Karpas-422 (cell line): ENCODE measurements around the gene PGLYRP2. TPM values are rescaled to one million over a fixed set of nuclear protein-coding genes. Genes with fewer than 3 reads are reported as not detected.

Source experiments
- DNase-seq: peaks from one replicate; pipeline ENCODE4 v3.0.0-alpha.2; 2015
- H2AFZ ChIP-seq: fragments of 200-600 bp; sonication (generic); 2 replicates; pipeline ENCODE4 v1.6.1; 2014; ENCODE audit warnings: antibody characterized with exemption, low read length, mixed read lengths
- H3K27ac ChIP-seq: fragments of 200-600 bp; sonication (generic); 2 replicates; pipeline ENCODE4 v1.5.1; 2014; ENCODE audit warnings: mild to moderate bottlenecking, low read length, moderate library complexity
- H3K27me3 ChIP-seq: fragments of 200-600 bp; sonication (generic); 2 replicates; pipeline ENCODE4 v1.6.1; 2014; ENCODE audit warnings: low read length, mixed read lengths
- H3K36me3 ChIP-seq: fragments of 200-600 bp; sonication (generic); 2 replicates; pipeline ENCODE4 v1.6.1; 2014; ENCODE audit warnings: low read length, mixed read lengths; ENCODE audit not compliant: insufficient read depth
- H3K4me1 ChIP-seq: fragments of 200-600 bp; sonication (generic); 2 replicates; pipeline ENCODE4 v1.6.1; 2014; ENCODE audit warnings: mild to moderate bottlenecking, low read length, mixed read lengths
- H3K4me2 ChIP-seq: fragments of 200-600 bp; sonication (generic); 2 replicates; pipeline ENCODE4 v1.6.1; 2014; ENCODE audit warnings: low read length, low read depth, mild to moderate bottlenecking; ENCODE audit not compliant: poor library complexity, severe bottlenecking
- H3K4me3 ChIP-seq: fragments of 200-600 bp; sonication (generic); 2 replicates; pipeline ENCODE4 v1.5.1; 2014; ENCODE audit warnings: mild to moderate bottlenecking, antibody characterized with exemption, low read length, mixed read lengths
- H3K79me2 ChIP-seq: fragments of 200-600 bp; sonication (generic); 2 replicates; pipeline ENCODE4 v1.6.1; 2014; ENCODE audit warnings: mild to moderate bottlenecking, low read length, mixed read lengths
- H3K9ac ChIP-seq: fragments of 200-600 bp; sonication (generic); 2 replicates; pipeline ENCODE4 v1.6.0; 2014; ENCODE audit warnings: low read length
- H3K9me2 ChIP-seq: fragments of 200-600 bp; sonication (generic), shearing (Covaris generic); replicated peaks from 2 replicates; pipeline ENCODE4 v1.6.0; 2014; ENCODE audit warnings: mild to moderate bottlenecking, low read length, moderate library complexity; ENCODE audit not compliant: insufficient read depth
- H3K9me3 ChIP-seq: fragments of 300-700, 200-600 bp; sonication (generic); 2 replicates; pipeline ENCODE4 v1.6.1; 2014; ENCODE audit warnings: low read length, mixed read lengths
- H4K20me1 ChIP-seq: fragments of 200-600 bp; sonication (generic); 2 replicates; pipeline ENCODE4 v1.6.1; 2014; ENCODE audit warnings: mild to moderate bottlenecking, antibody characterized with exemption, low read length, low read depth; ENCODE audit not compliant: insufficient read depth
- total RNA-seq: library from RNA; depleted of rRNA; stranded (reverse); fragments of >200 nt; shearing (Covaris generic); gene quantifications from 2 replicates; pipeline ENCODE4 v1.2.3, GENCODE V29; 2014; ENCODE audit warnings: low replicate concordance

The PGLYRP2 gene
- total RNA-seq, 1 experiment from 2014 or later: not detected

- Histone ChIP-seq H3K27ac (no peak overlapping the region), H3K79me2 (no peaks in the 10 kb centered on the region), H3K4me1 (no peaks in the 10 kb centered on the region), H3K36me3 (no peaks in the 10 kb centered on the region), H4K20me1 (0 out of 2 replicates have a peak, but pooled peaks cover 5% of the 10 kb centered on the region), H3K4me3 (no peak overlapping the region), H3K9me3 (no peaks in the 10 kb centered on the region), H3K9me2 (no peaks in the 10 kb centered on the region), H2AFZ (no peak overlapping the region), H3K4me2 (no peak overlapping the region), H3K27me3 (no peaks in the 10 kb centered on the region), H3K9ac (no peak overlapping the region)
- no peak for DNase-seq
Measured at GRCh38 chr19:15443325-15443724, 36.0 kb downstream of the PGLYRP2 start.

GRCh38 chr19:15442142-15442920 is 37.0 kb downstream of the PGLYRP2 start:
- Histone ChIP-seq H3K27ac (no peak overlapping the region), H3K4me3 (no peak overlapping the region), H3K36me3 (no peaks in the 10 kb centered on the region), H3K27me3 (no peaks in the 10 kb centered on the region), H3K9me3 (no peaks in the 10 kb centered on the region), H2AFZ (no peak overlapping the region), H3K4me2 (no peak overlapping the region), H4K20me1 (0 out of 2 replicates have a peak, but pooled peaks cover 5% of the 10 kb centered on the region), H3K9me2 (no peaks in the 10 kb centered on the region), H3K4me1 (no peaks in the 10 kb centered on the region), H3K79me2 (no peaks in the 10 kb centered on the region), H3K9ac (no peak overlapping the region)
- DNase-seq: no peak

GRCh38 chr19:15441317-15441716 is 38.0 kb downstream of the PGLYRP2 start:
- Histone ChIP-seq H3K9ac (no peak overlapping the region), H2AFZ (no peak overlapping the region), H4K20me1 (no peaks in the 10 kb centered on the region), H3K79me2 (no peaks in the 10 kb centered on the region), H3K27me3 (no peaks in the 10 kb centered on the region), H3K4me2 (no peak overlapping the region), H3K4me3 (no peak overlapping the region), H3K4me1 (no peaks in the 10 kb centered on the region), H3K36me3 (no peaks in the 10 kb centered on the region), H3K9me3 (no peaks in the 10 kb centered on the region), H3K9me2 (no peaks in the 10 kb centered on the region), H3K27ac (no peak overlapping the region)
- no peak for DNase-seq

- H3K4me3 ChIP-seq: no peak overlapping the region
- H3K36me3 ChIP-seq: no peaks in the 10 kb centered on the region
- no peaks in the 10 kb centered on the region for H3K9me2 ChIP-seq
- H4K20me1 ChIP-seq: no peaks in the 10 kb centered on the region
- H3K4me2 ChIP-seq: no peak overlapping the region
- H3K79me2 ChIP-seq: no peaks in the 10 kb centered on the region
- no peak overlapping the region for H2AFZ ChIP-seq
- H3K9me3 ChIP-seq: no peaks in the 10 kb centered on the region
- no peaks in the 10 kb centered on the region for H3K4me1 ChIP-seq
- H3K27me3 ChIP-seq: no peaks in the 10 kb centered on the region
- DNase-seq: no peak
- no peak overlapping the region for H3K9ac ChIP-seq
- no peak overlapping the region for H3K27ac ChIP-seq
Measured at GRCh38 chr19:15439821-15440641, 39.3 kb downstream of the PGLYRP2 start.

GRCh38 chr19:15439078-15439799 is 40.1 kb downstream of the PGLYRP2 start:
- no peaks in the 10 kb centered on the region for H3K27me3 ChIP-seq
- H3K79me2 ChIP-seq: no peaks in the 10 kb centered on the region
- H3K9me3 ChIP-seq: no peaks in the 10 kb centered on the region
- H3K9ac ChIP-seq: no peak overlapping the region
- no peak overlapping the region for H3K27ac ChIP-seq
- H3K36me3 ChIP-seq: no peaks in the 10 kb centered on the region
- DNase-seq: no peak
- no peaks in the 10 kb centered on the region for H3K9me2 ChIP-seq
- no peak overlapping the region for H3K4me2 ChIP-seq
- no peak overlapping the region for H2AFZ ChIP-seq
- H4K20me1 ChIP-seq: no peaks in the 10 kb centered on the region
- H3K4me3 ChIP-seq: no peak overlapping the region
- H3K4me1 ChIP-seq: no peaks in the 10 kb centered on the region

GRCh38 chr19:15438577-15438976 is 40.7 kb downstream of the PGLYRP2 start:
- no peaks in the 10 kb centered on the region for H3K79me2 ChIP-seq
- H3K4me2 ChIP-seq: no peak overlapping the region

GRCh38 chr19:15438124-15438496 is 41.2 kb downstream of the PGLYRP2 start:
- no peak overlapping the region for H3K4me2 ChIP-seq
- H3K27me3 ChIP-seq: no peaks in the 10 kb centered on the region
- H3K9me2 ChIP-seq: no peaks in the 10 kb centered on the region
- H3K79me2 ChIP-seq: no peaks in the 10 kb centered on the region
- H3K9me3 ChIP-seq: no peaks in the 10 kb centered on the region
- no peak overlapping the region for H2AFZ ChIP-seq
- H3K4me3 ChIP-seq: no peak overlapping the region
- no peaks in the 10 kb centered on the region for H3K36me3 ChIP-seq
- DNase-seq: no peak
- H3K9ac ChIP-seq: no peak overlapping the region
- H3K4me1 ChIP-seq: peaks cover 5% of the 10 kb centered on the region
- H4K20me1 ChIP-seq: no peaks in the 10 kb centered on the region
- H3K27ac ChIP-seq: no peak overlapping the region

More at GRCh38 chr19:15438577-15438976, 40.7 kb downstream of the PGLYRP2 start:
- no peak overlapping the region for H3K27ac ChIP-seq
- no peak for DNase-seq
- no peaks in the 10 kb centered on the region for H3K36me3 ChIP-seq
- peaks cover under 1% of the 10 kb centered on the region; the same call in 1 of the 2 replicates for H3K4me1 ChIP-seq
- H3K9ac ChIP-seq: no peak overlapping the region
- H3K4me3 ChIP-seq: no peak overlapping the region
- H2AFZ ChIP-seq: no peak overlapping the region
- H4K20me1 ChIP-seq: no peaks in the 10 kb centered on the region
- H3K9me2 ChIP-seq: no peaks in the 10 kb centered on the region
- no peaks in the 10 kb centered on the region for H3K9me3 ChIP-seq
- no peaks in the 10 kb centered on the region for H3K27me3 ChIP-seq
